PC-3 (cell line): ENCODE data around the gene ANKRD11.

Experiments
- EZH2 ChIP-seq: fragments of 300-600 bp; sonication (generic); IDR thresholded peaks from one replicate; pipeline ENCODE4 v1.6.1; 2017; ENCODE audit warnings: antibody characterized with exemption, mild to moderate bottlenecking, low read length; ENCODE audit not compliant: unreplicated experiment
- EZH2phosphoT487 ChIP-seq: fragments of 300-600 bp; sonication (generic); IDR thresholded peaks from 2 replicates; pipeline ENCODE4 v1.6.1; 2018; ENCODE audit warnings: mild to moderate bottlenecking, antibody characterized with exemption, low read length, borderline replicate concordance
- TF ChIP-seq, protein P1 (sequence below): fragments of 300-600 bp; sonication (generic); conservative IDR thresholded peaks from 2 replicates; pipeline ENCODE4 v1.5.1; 2017; ENCODE audit warnings: antibody characterized with exemption, low read depth, mild to moderate bottlenecking, low read length

DNA sequence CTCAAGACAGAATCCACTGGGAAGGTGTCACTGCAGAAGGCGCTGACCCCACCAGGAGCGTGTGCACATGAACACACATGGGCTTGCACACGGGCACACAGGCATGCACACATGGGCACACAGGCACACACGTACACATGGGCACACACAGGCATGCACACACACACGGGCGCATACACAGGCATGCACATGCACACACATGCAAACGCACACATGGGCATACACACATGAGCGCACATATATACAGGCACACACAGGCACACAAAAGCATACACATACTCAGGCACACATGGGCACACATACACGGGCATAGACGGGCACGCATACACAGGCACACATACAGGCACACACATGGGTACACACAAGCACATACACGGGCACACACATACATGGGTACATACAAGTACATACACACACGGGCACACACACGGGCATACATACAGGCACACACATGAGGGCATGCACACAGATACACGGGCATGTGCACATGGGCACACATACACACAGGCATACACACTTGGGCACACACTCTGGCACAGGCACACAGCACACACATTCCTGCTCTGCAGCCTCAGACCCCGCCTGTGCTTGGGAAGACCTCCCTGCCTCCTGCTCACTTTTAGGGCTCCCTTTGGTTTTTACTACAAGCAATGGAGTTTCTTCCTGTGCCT is 186.0 kb downstream of the ANKRD11 start:
- TF ChIP-seq, protein P1, sequence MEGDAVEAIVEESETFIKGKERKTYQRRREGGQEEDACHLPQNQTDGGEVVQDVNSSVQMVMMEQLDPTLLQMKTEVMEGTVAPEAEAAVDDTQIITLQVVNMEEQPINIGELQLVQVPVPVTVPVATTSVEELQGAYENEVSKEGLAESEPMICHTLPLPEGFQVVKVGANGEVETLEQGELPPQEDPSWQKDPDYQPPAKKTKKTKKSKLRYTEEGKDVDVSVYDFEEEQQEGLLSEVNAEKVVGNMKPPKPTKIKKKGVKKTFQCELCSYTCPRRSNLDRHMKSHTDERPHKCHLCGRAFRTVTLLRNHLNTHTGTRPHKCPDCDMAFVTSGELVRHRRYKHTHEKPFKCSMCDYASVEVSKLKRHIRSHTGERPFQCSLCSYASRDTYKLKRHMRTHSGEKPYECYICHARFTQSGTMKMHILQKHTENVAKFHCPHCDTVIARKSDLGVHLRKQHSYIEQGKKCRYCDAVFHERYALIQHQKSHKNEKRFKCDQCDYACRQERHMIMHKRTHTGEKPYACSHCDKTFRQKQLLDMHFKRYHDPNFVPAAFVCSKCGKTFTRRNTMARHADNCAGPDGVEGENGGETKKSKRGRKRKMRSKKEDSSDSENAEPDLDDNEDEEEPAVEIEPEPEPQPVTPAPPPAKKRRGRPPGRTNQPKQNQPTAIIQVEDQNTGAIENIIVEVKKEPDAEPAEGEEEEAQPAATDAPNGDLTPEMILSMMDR: no peak
- TF ChIP-seq EZH2: no peak
- TF ChIP-seq EZH2phosphoT487: no peak
